NT2/D1 (cell line): ENCODE measurements around the gene DHRS12.
"Not testable (repeated sequence)": the region's sequence is repeated elsewhere in the genome, so short reads cannot be mapped to it uniquely, and the experiment has no call there.

Experiments used
- SUZ12 ChIP-seq: IDR thresholded peaks from 2 replicates; pipeline ENCODE4 v1.6.1; 2011; ENCODE audit not compliant: insufficient read length, insufficient read depth; ENCODE audit errors: extremely low read depth
- YY1 ChIP-seq: IDR thresholded peaks from 2 replicates; pipeline ENCODE4 v1.6.1; 2011; ENCODE audit not compliant: insufficient read length, insufficient read depth
- ZNF274 ChIP-seq: IDR thresholded peaks from 2 replicates; pipeline ENCODE4 v1.6.1; 2011; ENCODE audit warnings: mild to moderate bottlenecking, low read depth, low read length

DNA sequence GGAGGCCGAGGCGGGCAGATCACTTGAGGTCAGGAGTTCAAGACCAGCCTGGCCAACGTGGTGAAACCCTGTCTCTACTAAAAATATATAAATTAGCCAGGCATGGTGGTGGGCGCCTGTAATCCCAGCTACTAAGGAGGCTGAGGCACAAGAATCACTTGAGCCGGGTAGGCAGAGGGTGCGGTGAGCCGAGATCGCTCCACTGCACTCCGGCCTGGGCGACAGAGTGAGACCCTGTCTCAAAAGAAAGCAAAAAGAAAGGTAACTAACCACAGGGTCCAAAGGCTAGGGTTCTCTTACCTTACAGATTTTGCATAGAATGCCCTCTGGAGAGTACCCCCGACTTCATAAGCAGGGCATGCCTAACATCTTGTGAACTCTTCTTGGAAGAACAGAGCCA lies 20.7 kb upstream of the DHRS12 start:
- not testable (repeated sequence) for TF ChIP-seq YY1, SUZ12, ZNF274
